Dedifferentiated amniotic fluid mesenchymal stem cell (primary cell): ENCODE data around the gene C1orf174.

Source experiments
- DNase-seq: peaks from one replicate; pipeline ENCODE4 v3.0.0-alpha.2; 2016; ENCODE audit errors: extremely low spot score

The C1orf174 gene

GRCh38 chr1:3900150-3900968, at the start of gene C1orf174:
C1orf174 (minus strand) TSS chr1:3900272; CDS start chr1:3900186, 86 bp downstream.
- peak; percentile 97 for DNase-seq

GRCh38 chr1:3948344-3948743, 48.3 kb upstream of the C1orf174 start:
- no peak for DNase-seq

GRCh38 chr1:3945916-3946840, 46.1 kb upstream of the C1orf174 start:
- no peak for DNase-seq

GRCh38 chr1:3945222-3945621, 45.1 kb upstream of the C1orf174 start:
- DNase-seq: no peak

- no peak for DNase-seq
These were observed 44.6 kb upstream of the C1orf174 start for GRCh38 chr1:3944578-3945125.

- no peak for DNase-seq
These were observed 43.9 kb upstream of the C1orf174 start for GRCh38 chr1:3943806-3944577.

- DNase-seq: no peak
These were observed 43.0 kb upstream of the C1orf174 start for GRCh38 chr1:3943123-3943431.

GRCh38 chr1:3942416-3943122, 42.5 kb upstream of the C1orf174 start:
- DNase-seq: no peak

- no peak for DNase-seq
These were observed 40.8 kb upstream of the C1orf174 start for GRCh38 chr1:3940754-3941345.

GRCh38 chr1:3940081-3940753, 40.1 kb upstream of the C1orf174 start:
- no peak for DNase-seq

- no peak for DNase-seq
These were observed 39.4 kb upstream of the C1orf174 start for GRCh38 chr1:3939242-3940080.

GRCh38 chr1:3932156-3932919, 32.3 kb upstream of the C1orf174 start:
- DNase-seq: no peak

- no peak for DNase-seq
These were observed 31.2 kb upstream of the C1orf174 start for GRCh38 chr1:3931007-3931912.

GRCh38 chr1:3930301-3931006, 30.4 kb upstream of the C1orf174 start:
- no peak for DNase-seq

GRCh38 chr1:3929126-3929525, 29.1 kb upstream of the C1orf174 start:
- no peak for DNase-seq

- DNase-seq: no peak
These were observed 28.5 kb upstream of the C1orf174 start for GRCh38 chr1:3928586-3928985.

GRCh38 chr1:3926956-3927355, 26.9 kb upstream of the C1orf174 start:
- no peak for DNase-seq
